OCI-LY7 (cell line): ENCODE measurements around the gene SLC12A8. TPM values are rescaled to one million over a fixed set of nuclear protein-coding genes. Genes with fewer than 3 reads are reported as not detected.
A peak's percentile ranks its signal among the peaks of the same experiment; 100 is the strongest.

Experiments used
- BruUV-seq: library from RNA; stranded (reverse); fragments of 400-500 nt; replicated peaks from 2 replicates; lab custom pipeline; 2021; lab: Mats Ljungman, UMichigan
- CTCF ChIA-PET: fragments of 300-600 bp; sonication (Branson Sonifier 250); formaldehyde crosslinking; loops from one replicate; lab custom pipeline; 2022; ENCODE audit warnings: antibody characterized with exemption; ENCODE audit not compliant: unreplicated experiment; lab: Charles Lee
- POLR2A ChIA-PET: fragments of 300-600 bp; sonication (Branson Sonifier 250); formaldehyde crosslinking; loops from one replicate; lab custom pipeline; 2022; ENCODE audit warnings: antibody characterized with exemption; lab: Charles Lee
- DNase-seq: peaks from one replicate; pipeline ENCODE4 v3.0.0-alpha.2; 2015; ENCODE audit warnings: low spot score
- H2AFZ ChIP-seq: fragments of 200-600 bp; sonication (generic), shearing (Covaris generic); 2 replicates; pipeline ENCODE4 v1.6.1; 2014; ENCODE audit warnings: mild to moderate bottlenecking, antibody characterized with exemption, low read length, moderate library complexity
- H3K27ac ChIP-seq: fragments of 200-600 bp; sonication (generic); 2 replicates; pipeline ENCODE4 v1.5.1; 2014; ENCODE audit warnings: mixed run types, low read depth, mild to moderate bottlenecking, moderate library complexity, low read length, inconsistent platforms; ENCODE audit not compliant: poor library complexity, severe bottlenecking
- H3K36me3 ChIP-seq: fragments of 200-600 bp; sonication (generic); 2 replicates; pipeline ENCODE4 v1.6.1; 2014; ENCODE audit warnings: mild to moderate bottlenecking, antibody characterized with exemption, low read length, moderate library complexity, mixed read lengths; ENCODE audit not compliant: insufficient read depth
- H3K4me1 ChIP-seq: fragments of 200-600 bp; sonication (generic); 2 replicates; pipeline ENCODE4 v1.5.1; 2014; ENCODE audit warnings: mild to moderate bottlenecking, low read length; ENCODE audit not compliant: insufficient read depth, poor library complexity, severe bottlenecking
- H3K4me2 ChIP-seq: fragments of 200-600 bp; sonication (generic); 2 replicates; pipeline ENCODE4 v1.6.1; 2014; ENCODE audit warnings: mild to moderate bottlenecking, low read length
- H3K4me3 ChIP-seq: fragments of 200-600 bp; sonication (generic); 2 replicates; pipeline ENCODE4 v1.5.1; 2014; ENCODE audit warnings: mild to moderate bottlenecking, low read depth, low read length; ENCODE audit not compliant: poor library complexity, severe bottlenecking
- H3K79me2 ChIP-seq: fragments of 200-600 bp; sonication (generic); 2 replicates; pipeline ENCODE4 v1.6.1; 2016; ENCODE audit warnings: low read depth, mild to moderate bottlenecking, low read length, moderate library complexity, mixed read lengths; ENCODE audit not compliant: insufficient read depth
- H3K9me2 ChIP-seq: fragments of 200-600 bp; sonication (generic); 2 replicates; pipeline ENCODE4 v1.6.1; 2016; ENCODE audit warnings: mild to moderate bottlenecking, low read length, mixed read lengths; ENCODE audit not compliant: insufficient read depth
- H3K9me3 ChIP-seq: fragments of 200-600 bp; sonication (generic); 2 replicates; pipeline ENCODE4 v1.6.1; 2014; ENCODE audit warnings: mild to moderate bottlenecking, mixed run types, low read length, mixed read lengths
- H4K20me1 ChIP-seq: fragments of 200-600 bp; sonication (generic); 2 replicates; pipeline ENCODE4 v1.6.1; 2014; ENCODE audit warnings: mild to moderate bottlenecking, antibody characterized with exemption, low read length, moderate library complexity, mixed read lengths; ENCODE audit not compliant: insufficient read depth
- CTCF ChIP-seq: fragments of 200-600 bp; sonication (generic); conservative IDR thresholded peaks from 2 replicates; pipeline ENCODE4 v1.5.1; 2014; ENCODE audit warnings: mild to moderate bottlenecking, antibody characterized with exemption, low read length, moderate library complexity, mixed read lengths
- EZH2phosphoT487 ChIP-seq: fragments of 200-600 bp; sonication (generic); IDR thresholded peaks from 2 replicates; pipeline ENCODE4 v1.6.1; 2018; ENCODE audit warnings: low read depth, borderline replicate concordance, mild to moderate bottlenecking, mixed run types, antibody characterized with exemption, low read length, moderate library complexity, mixed read lengths
- intact Hi-C: fragments of 100-400 bp; cut with micrococcal nuclease; formaldehyde crosslinking; loops from one replicate; pipeline ENCODE4 v1.10.0; 2022; ENCODE audit not compliant: unreplicated experiment
- total RNA-seq, 2 experiments: library from RNA; depleted of rRNA in 1 of 2; stranded (reverse); fragments of >200 nt in 1 of 2; shearing (Covaris generic) in 1 of 2; gene quantifications; 2 replicates each; pipeline ENCODE4 v1.2.3, GENCODE V29; 2014 to 2022

The SLC12A8 gene
- total RNA-seq, 2 experiments from 2014 or later: 0.84 to 1.0 TPM

GRCh38 chr3:125150525-125151441 lies 61.8 kb downstream of the SLC12A8 start:
- no peak overlapping the region for H2AFZ ChIP-seq
- no peaks in the 10 kb centered on the region for H3K79me2 ChIP-seq
- POLR2A ChIA-PET: interaction anchor here (0.5 kb wide), 2 partner anchors 19 to 130 kb away, joined by 3 to 5 read pairs; no protein-coding TSS in a partner anchor
- H3K36me3 ChIP-seq: no peaks in the 10 kb centered on the region
- peak; percentile 68 for DNase-seq
- H3K4me2 ChIP-seq: no peak overlapping the region
- no peaks in the 10 kb centered on the region for H4K20me1 ChIP-seq
- CTCF ChIA-PET: no interaction called here
- TF ChIP-seq CTCF (peak; percentile 86), EZH2phosphoT487 (no peak)
- intact Hi-C loops: loop anchor here (5.0 kb wide), 2 partner anchors 282 to 432 kb away; no protein-coding TSS in a partner anchor
- H3K27ac ChIP-seq: no peak overlapping the region
- BruUV-seq: no TSS peak
- H3K9me2 ChIP-seq: no peaks in the 10 kb centered on the region
- peaks cover 6% of the 10 kb centered on the region for H3K4me1 ChIP-seq
- H3K4me3 ChIP-seq: no peak overlapping the region
- H3K9me3 ChIP-seq: no peaks in the 10 kb centered on the region

- ChIA-PET CTCF (no interaction called here), POLR2A (no interaction called here)
Measured at GRCh38 chr3:125149462-125149861, 63.1 kb downstream of the SLC12A8 start.

More at GRCh38 chr3:125149462-125149861, 63.1 kb downstream of the SLC12A8 start:
- H3K36me3 ChIP-seq: no peaks in the 10 kb centered on the region
- TF ChIP-seq CTCF (no peak), EZH2phosphoT487 (no peak)
- DNase-seq: no peak
- no peaks in the 10 kb centered on the region for H3K9me3 ChIP-seq
- H2AFZ ChIP-seq: no peak overlapping the region
- no peaks in the 10 kb centered on the region for H3K9me2 ChIP-seq
- H3K27ac ChIP-seq: no peak overlapping the region
- no peak overlapping the region for H3K4me3 ChIP-seq
- H3K4me2 ChIP-seq: no peak overlapping the region
- H3K79me2 ChIP-seq: no peaks in the 10 kb centered on the region
- no peaks in the 10 kb centered on the region for H3K4me1 ChIP-seq
- no peaks in the 10 kb centered on the region for H4K20me1 ChIP-seq
- intact Hi-C loops: no loop called here
- no TSS peak for BruUV-seq
